Amniotic epithelial cell (primary cell): ENCODE data around the gene VIPR1.

Experiments
- DNase-seq: peaks from one replicate; pipeline ENCODE4 v3.0.0-alpha.2; 2010; ENCODE audit warnings: low read depth

VIPR1 gene

GRCh38 chr3:42513121-42513520, 10.7 kb downstream of the VIPR1 start:
- no peak for DNase-seq

GRCh38 chr3:42513521-42513920, 11.1 kb downstream of the VIPR1 start:
- no peak for DNase-seq

- DNase-seq = no peak
These were observed 12.4 kb downstream of the VIPR1 start for GRCh38 chr3:42514876-42515275.

- DNase-seq = no peak
These were observed 13.0 kb downstream of the VIPR1 start for GRCh38 chr3:42515391-42515916.

GRCh38 chr3:42515976-42516375, 13.5 kb downstream of the VIPR1 start:
- DNase-seq = no peak

- no peak for DNase-seq
These were observed 14.0 kb downstream of the VIPR1 start for GRCh38 chr3:42516443-42516842.

GRCh38 chr3:42517117-42517516, 14.7 kb downstream of the VIPR1 start:
- DNase-seq = no peak

GRCh38 chr3:42518800-42519567, 16.5 kb downstream of the VIPR1 start:
- DNase-seq = no peak

GRCh38 chr3:42519568-42519962, 17.1 kb downstream of the VIPR1 start:
- no peak for DNase-seq

- no peak for DNase-seq
These were observed 17.9 kb downstream of the VIPR1 start for GRCh38 chr3:42520336-42520735.

- DNase-seq = no peak
These were observed 18.5 kb downstream of the VIPR1 start for GRCh38 chr3:42520906-42521305.

GRCh38 chr3:42524751-42525150, 22.3 kb downstream of the VIPR1 start:
- no peak for DNase-seq

GRCh38 chr3:42525212-42525611, 22.8 kb downstream of the VIPR1 start:
- DNase-seq = no peak

- no peak for DNase-seq
These were observed 23.4 kb downstream of the VIPR1 start for GRCh38 chr3:42525736-42526345.

- no peak for DNase-seq
These were observed 24.3 kb downstream of the VIPR1 start for GRCh38 chr3:42526616-42527367.

GRCh38 chr3:42527368-42527917, 25.0 kb downstream of the VIPR1 start:
- DNase-seq = no peak

GRCh38 chr3:42529468-42529867, 27.0 kb downstream of the VIPR1 start:
- no peak for DNase-seq

GRCh38 chr3:42530073-42530472, 27.6 kb downstream of the VIPR1 start:
- no peak for DNase-seq

- DNase-seq = no peak
These were observed 29.0 kb downstream of the VIPR1 start for GRCh38 chr3:42531470-42531869.

- DNase-seq = no peak
These were observed 29.8 kb downstream of the VIPR1 start for GRCh38 chr3:42532229-42532628.

GRCh38 chr3:42533161-42533897, 30.9 kb downstream of the VIPR1 start:
- no peak for DNase-seq
